ENCODE measurements around the gene RAD23B. TPM values are rescaled to one million over a fixed set of nuclear protein-coding genes. Genes with fewer than 3 reads are reported as not detected.

The RAD23B gene
- total RNA-seq, 2 donors from 2014 or later: 58.3 to 85.6 TPM

DNA sequence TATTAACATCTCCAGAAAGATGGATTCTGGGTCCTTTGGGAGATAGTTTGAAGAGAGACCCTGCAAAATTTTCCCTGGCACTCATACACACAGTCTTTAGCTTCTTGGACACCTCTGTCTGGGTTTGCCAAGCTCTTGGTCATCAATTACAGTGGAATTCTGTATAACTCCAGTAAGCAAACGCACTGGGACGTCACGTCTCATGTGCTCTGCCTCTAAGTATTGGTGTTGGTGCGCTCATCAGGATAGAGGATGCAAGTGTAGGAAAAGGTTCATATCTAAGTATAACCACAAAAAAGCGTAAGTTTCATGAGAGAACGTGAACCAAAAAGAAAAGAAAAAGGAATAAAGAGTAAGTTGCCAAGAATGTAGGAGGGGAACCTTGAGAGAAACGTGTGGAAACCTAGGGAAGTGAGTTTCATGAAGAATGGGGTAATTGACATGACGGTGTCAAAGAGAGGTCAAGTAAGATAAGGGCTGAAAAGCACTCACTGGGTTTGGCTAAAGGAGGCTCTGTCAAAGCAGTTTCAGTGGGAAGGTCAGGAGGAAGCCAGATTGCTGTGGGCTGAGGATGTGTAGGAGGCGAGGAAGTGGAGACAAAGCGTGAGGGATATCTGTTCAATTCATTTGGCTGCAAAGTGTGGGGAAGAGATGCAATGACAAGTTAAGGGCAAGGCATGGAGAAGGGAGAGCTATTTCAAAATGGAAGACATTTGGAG lies 92.7 kb downstream of the RAD23B start:
- DNase-seq (ENCODE audit: low spot score): no peak
- Histone ChIP-seq H3K36me3 (no peaks in the 10 kb centered on the region), H3K27ac (no peak overlapping the region), H3K27me3 (no peaks in the 10 kb centered on the region), H3K4me1 (no peaks in the 10 kb centered on the region), H3K9me3 (no peaks in the 10 kb centered on the region), H3K4me3 (no peak overlapping the region)
- TF ChIP-seq, protein P1, sequence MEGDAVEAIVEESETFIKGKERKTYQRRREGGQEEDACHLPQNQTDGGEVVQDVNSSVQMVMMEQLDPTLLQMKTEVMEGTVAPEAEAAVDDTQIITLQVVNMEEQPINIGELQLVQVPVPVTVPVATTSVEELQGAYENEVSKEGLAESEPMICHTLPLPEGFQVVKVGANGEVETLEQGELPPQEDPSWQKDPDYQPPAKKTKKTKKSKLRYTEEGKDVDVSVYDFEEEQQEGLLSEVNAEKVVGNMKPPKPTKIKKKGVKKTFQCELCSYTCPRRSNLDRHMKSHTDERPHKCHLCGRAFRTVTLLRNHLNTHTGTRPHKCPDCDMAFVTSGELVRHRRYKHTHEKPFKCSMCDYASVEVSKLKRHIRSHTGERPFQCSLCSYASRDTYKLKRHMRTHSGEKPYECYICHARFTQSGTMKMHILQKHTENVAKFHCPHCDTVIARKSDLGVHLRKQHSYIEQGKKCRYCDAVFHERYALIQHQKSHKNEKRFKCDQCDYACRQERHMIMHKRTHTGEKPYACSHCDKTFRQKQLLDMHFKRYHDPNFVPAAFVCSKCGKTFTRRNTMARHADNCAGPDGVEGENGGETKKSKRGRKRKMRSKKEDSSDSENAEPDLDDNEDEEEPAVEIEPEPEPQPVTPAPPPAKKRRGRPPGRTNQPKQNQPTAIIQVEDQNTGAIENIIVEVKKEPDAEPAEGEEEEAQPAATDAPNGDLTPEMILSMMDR (IDR thresholded peaks at IDR 0.05): no peak

DNA sequence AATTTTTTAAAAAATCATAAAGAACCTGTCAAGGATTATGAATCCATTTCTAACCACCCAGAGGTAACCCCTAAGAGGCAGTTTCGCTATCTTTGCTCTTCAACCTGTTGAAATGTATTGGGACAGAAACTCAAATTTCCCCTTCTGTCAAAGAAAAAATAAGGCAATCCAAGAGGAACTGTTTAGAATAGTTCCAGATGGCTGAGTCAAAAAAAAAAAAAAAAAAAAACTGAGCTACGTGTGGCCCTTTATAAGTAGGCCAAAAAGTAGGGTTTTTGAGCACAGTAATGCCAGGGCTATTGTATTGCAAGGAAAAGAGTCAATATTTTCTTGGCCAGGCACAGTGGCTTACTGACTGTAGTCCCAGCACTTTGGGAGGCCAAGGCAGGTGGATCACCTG lies 94.9 kb downstream of the RAD23B start:
- Histone ChIP-seq H3K27ac (no peak overlapping the region), H3K4me1 (no peaks in the 10 kb centered on the region), H3K27me3 (no peaks in the 10 kb centered on the region), H3K9me3 (no peaks in the 10 kb centered on the region), H3K36me3 (no peaks in the 10 kb centered on the region), H3K4me3 (no peak overlapping the region)
- TF ChIP-seq, protein P1 (IDR thresholded peaks at IDR 0.05): no peak
- DNase-seq (ENCODE audit: low spot score): no peak

Other genes with a start within 250 kb of the RAD23B start
- 10 to 100 TPM; 62.9 to 95.5 TPM for gene KLF4, start 206.5 kb downstream of the RAD23B start, total RNA-seq

Measured in right atrium auricular region (tissue), 2 donors.